GM23338 (cell line): Measurements from ENCODE around the gene PSMB2. TPM values are rescaled to one million over a fixed set of nuclear protein-coding genes. Genes with fewer than 3 reads are reported as not detected.

Experiments used
- ATAC-seq: fragments of 200-7000 bp; cut with Tn5 transposase; 3 replicates; pipeline ENCODE4 v1.9.1; 2020
- DNase-seq: peaks from one replicate; pipeline ENCODE4 v3.0.0-alpha.2; 2015; ENCODE audit warnings: low spot score
- H2AFZ ChIP-seq: fragments of 200-600 bp; sonication (generic); 2 replicates; pipeline ENCODE4 v1.8.0; 2016; ENCODE audit warnings: antibody characterized with exemption, mild to moderate bottlenecking, moderate library complexity
- H3F3A ChIP-seq: fragments of 200-600 bp; sonication (generic); replicated peaks from 2 replicates; pipeline ENCODE4 v1.8.0; 2017; ENCODE audit warnings: antibody characterized with exemption, mixed run types, low read depth
- H3K27ac ChIP-seq: fragments of 200-600 bp; sonication (generic); 2 replicates; pipeline ENCODE4 v1.6.1; 2016; ENCODE audit warnings: low read depth
- H3K27me3 ChIP-seq: fragments of 200-600 bp; sonication (generic); 2 replicates; pipeline ENCODE4 v1.8.0; 2016; ENCODE audit warnings: mild to moderate bottlenecking, mixed run types, moderate library complexity; ENCODE audit not compliant: insufficient read depth
- H3K36me3 ChIP-seq: fragments of 200-600 bp; sonication (generic); 2 replicates; pipeline ENCODE4 v1.8.0; 2016; ENCODE audit warnings: mild to moderate bottlenecking; ENCODE audit not compliant: insufficient read depth
- H3K4me1 ChIP-seq: fragments of 200-600 bp; sonication (generic); 2 replicates; pipeline ENCODE4 v1.8.0; 2016; ENCODE audit warnings: mild to moderate bottlenecking, moderate library complexity; ENCODE audit not compliant: insufficient read depth
- H3K4me2 ChIP-seq: fragments of 200-600 bp; sonication (generic); 2 replicates; pipeline ENCODE4 v1.7.1; 2017; ENCODE audit warnings: mixed run types
- H3K4me3 ChIP-seq: fragments of 200-600 bp; sonication (generic); 2 replicates; pipeline ENCODE4 v1.6.1; 2016; ENCODE audit warnings: mixed run types
- H3K79me2 ChIP-seq: fragments of 200-600 bp; sonication (generic); replicated peaks from 2 replicates; pipeline ENCODE4 v1.8.0; 2017; ENCODE audit warnings: mild to moderate bottlenecking; ENCODE audit not compliant: insufficient read depth
- H3K9me2 ChIP-seq: fragments of 200-600 bp; sonication (generic); 2 replicates; pipeline ENCODE4 v1.8.0; 2017; ENCODE audit not compliant: insufficient read depth
- H4K20me1 ChIP-seq: fragments of 200-600 bp; sonication (generic); replicated peaks from 2 replicates; pipeline ENCODE4 v1.8.0; 2017; ENCODE audit warnings: mild to moderate bottlenecking; ENCODE audit not compliant: insufficient read depth
- H3K27ac Mint-ChIP-seq: 2 replicates; pipeline ENCODE4 v1.8.0; 2020; ENCODE audit warnings: inconsistent platforms, mild to moderate bottlenecking, moderate library complexity, mixed read lengths
- H3K27me3 Mint-ChIP-seq: 3 replicates; pipeline ENCODE4 v1.8.0; 2022; ENCODE audit warnings: low read depth, mild to moderate bottlenecking, moderate library complexity, mixed read lengths, inconsistent platforms; ENCODE audit not compliant: insufficient read depth, poor library complexity
- H3K36me3 Mint-ChIP-seq: 3 replicates; pipeline ENCODE4 v1.8.0; 2021; ENCODE audit warnings: low read depth, mild to moderate bottlenecking, inconsistent platforms, moderate library complexity, mixed read lengths
- H3K4me1 Mint-ChIP-seq: 3 replicates; pipeline ENCODE4 v1.8.0; 2020; ENCODE audit warnings: mild to moderate bottlenecking, inconsistent platforms, mixed read lengths
- H3K4me3 Mint-ChIP-seq: 3 replicates; pipeline ENCODE4 v1.8.0; 2021; ENCODE audit warnings: moderate library complexity, mild to moderate bottlenecking, inconsistent platforms, mixed read lengths
- H3K9me3 Mint-ChIP-seq: 3 replicates; pipeline ENCODE4 v1.8.0; 2020; ENCODE audit warnings: moderate library complexity, mild to moderate bottlenecking, inconsistent platforms, mixed read lengths
- ETS1 ChIP-seq: IDR thresholded peaks from 2 replicates; pipeline ENCODE4 v1.6.1; 2016; ENCODE audit warnings: antibody characterized with exemption
- EZH2 ChIP-seq: fragments of 200-600 bp; sonication (generic); IDR thresholded peaks from one replicate; pipeline ENCODE4 v1.8.0; 2017; ENCODE audit warnings: antibody characterized with exemption, mild to moderate bottlenecking, low read depth; ENCODE audit not compliant: unreplicated experiment
- JUNB ChIP-seq: IDR thresholded peaks from one replicate; pipeline ENCODE4 v1.6.1; 2016; ENCODE audit warnings: antibody characterized with exemption; ENCODE audit not compliant: unreplicated experiment
- STAT1 ChIP-seq: IDR thresholded peaks from one replicate; pipeline ENCODE4 v1.6.1; 2016; ENCODE audit warnings: antibody characterized with exemption; ENCODE audit not compliant: unreplicated experiment
- ZNF114 ChIP-seq: fragments of 250-450 bp; sonication (Bioruptor Pico); IDR thresholded peaks from 2 replicates; pipeline ENCODE4 v1.5.0; 2020; ENCODE audit warnings: mild to moderate bottlenecking, moderate library complexity
- ZNF462 ChIP-seq: fragments of 250-450 bp; sonication (Bioruptor Pico); IDR thresholded peaks from 2 replicates; pipeline ENCODE4 v1.5.0; 2020; ENCODE audit warnings: mild to moderate bottlenecking, moderate library complexity
- polyA plus RNA-seq: library from polyadenylated mRNA; unstranded; fragments of >200 nt; fragmentation: Nextera tagmentation; extraction: Ambion mirVana; gene quantifications from 2 replicates; pipeline ENCODE4 v1.2.1, GENCODE V29; 2016
- total RNA-seq: library from RNA; depleted of rRNA; stranded (reverse); fragments of >200 nt; shearing (Covaris generic); gene quantifications from 2 replicates; pipeline ENCODE4 v1.2.3, GENCODE V29; 2014

Gene PSMB2
- total and polyA plus RNA-seq, 2 experiments from 2014 or later: 68.2 to 147 TPM

GRCh38 chr1:35605071-35605866 is 36.1 kb downstream of the PSMB2 start:
- H3F3A ChIP-seq: peaks cover 6% of the 10 kb centered on the region; the same call in 1 of the 2 replicates
- peak; percentile 57; the same call in 2 of the 3 replicates for ATAC-seq
- no peak overlapping the region for H3K27ac Mint-ChIP-seq
- 0 out of 2 replicates have a peak overlapping the region, but pooled peaks have one; percentile 5 for H3K27ac ChIP-seq
- peaks cover 41% of the 10 kb centered on the region; the same call in 1 of the 2 replicates for H3K36me3 ChIP-seq
- no peaks in the 10 kb centered on the region for H3K9me3 Mint-ChIP-seq
- no peaks in the 10 kb centered on the region for H3K27me3 ChIP-seq
- no peak overlapping the region for H2AFZ ChIP-seq
- H3K36me3 Mint-ChIP-seq: peaks cover 70% of the 10 kb centered on the region
- no peak overlapping the region for H3K4me2 ChIP-seq
- 0 out of 3 replicates have a peak, but pooled peaks cover 7% of the 10 kb centered on the region for H3K4me1 Mint-ChIP-seq
- no peaks in the 10 kb centered on the region for H3K27me3 Mint-ChIP-seq
- H3K79me2 ChIP-seq: peaks cover 36% of the 10 kb centered on the region
- no peaks in the 10 kb centered on the region for H3K9me2 ChIP-seq
- H3K4me3 Mint-ChIP-seq: no peak overlapping the region
- H4K20me1 ChIP-seq: peaks cover 31% of the 10 kb centered on the region
- DNase-seq: no peak
- no peak overlapping the region for H3K4me3 ChIP-seq
- no peaks in the 10 kb centered on the region for H3K4me1 ChIP-seq
- TF ChIP-seq JUNB: no peak
- no peak for TF ChIP-seq ETS1
- no peak for TF ChIP-seq ZNF114 (CRISPR knock-in tag)
- no peak for TF ChIP-seq EZH2
- no peak for TF ChIP-seq ZNF462
- no peak for TF ChIP-seq STAT1
